Nephron progenitor cell (in vitro differentiated cells): ENCODE data around the gene HIPK1.

ENCODE experiments used
- DNase-seq: peaks from one replicate; pipeline ENCODE4 v3.0.0; 2021
- H3K27ac Mint-ChIP-seq: 2 replicates; pipeline ENCODE4 v1.8.0; 2021; ENCODE audit warnings: mild to moderate bottlenecking, moderate library complexity, mixed read lengths
- H3K27me3 Mint-ChIP-seq: 2 replicates; pipeline ENCODE4 v1.8.0; 2021; ENCODE audit warnings: mild to moderate bottlenecking, low read depth, mixed read lengths; ENCODE audit not compliant: poor library complexity
- H3K36me3 Mint-ChIP-seq: 2 replicates; pipeline ENCODE4 v1.8.0; 2021; ENCODE audit warnings: low read depth, mixed read lengths
- H3K4me1 Mint-ChIP-seq: 2 replicates; pipeline ENCODE4 v1.8.0; 2021; ENCODE audit warnings: mixed read lengths
- H3K4me3 Mint-ChIP-seq: 2 replicates; pipeline ENCODE4 v1.8.0; 2021; ENCODE audit warnings: mild to moderate bottlenecking, moderate library complexity, mixed read lengths
- H3K9me3 Mint-ChIP-seq: 2 replicates; pipeline ENCODE4 v1.8.0; 2021; ENCODE audit warnings: mild to moderate bottlenecking, moderate library complexity, mixed read lengths
- CTCF ChIP-seq: fragments of 200-600 bp; sonication (generic); IDR thresholded peaks from 2 replicates; pipeline ENCODE4 v1.5.0; 2021; ENCODE audit warnings: antibody characterized with exemption

Gene HIPK1

GRCh38 chr1:113958691-113959090 lies 29.6 kb downstream of the HIPK1 start:
- Mint-ChIP-seq H3K27ac (no peak overlapping the region), H3K4me1 (peaks cover 2% of the 10 kb centered on the region), H3K36me3 (peaks cover 65% of the 10 kb centered on the region), H3K4me3 (no peak overlapping the region), H3K9me3 (no peaks in the 10 kb centered on the region), H3K27me3 (no peaks in the 10 kb centered on the region)
- TF ChIP-seq CTCF = no peak
- no peak for DNase-seq

- Mint-ChIP-seq H3K4me1 (peaks cover 7% of the 10 kb centered on the region), H3K27ac (peak overlapping the region; percentile 60), H3K36me3 (peaks cover 74% of the 10 kb centered on the region), H3K27me3 (no peaks in the 10 kb centered on the region), H3K9me3 (peaks cover 5% of the 10 kb centered on the region), H3K4me3 (no peak overlapping the region)
- TF ChIP-seq CTCF = no peak
- no peak for DNase-seq
Observed at GRCh38 chr1:113963281-113963906, 34.3 kb downstream of the HIPK1 start.

- no peak for TF ChIP-seq CTCF
- peaks cover 86% of the 10 kb centered on the region for H3K36me3 Mint-ChIP-seq
- no peaks in the 10 kb centered on the region for H3K27me3 Mint-ChIP-seq
- DNase-seq = no peak
- H3K27ac Mint-ChIP-seq = no peak overlapping the region
- peaks cover 5% of the 10 kb centered on the region for H3K9me3 Mint-ChIP-seq
- peaks cover 7% of the 10 kb centered on the region for H3K4me1 Mint-ChIP-seq
- no peak overlapping the region for H3K4me3 Mint-ChIP-seq
Observed at GRCh38 chr1:113965703-113966412, 36.7 kb downstream of the HIPK1 start.

GRCh38 chr1:113972954-113973353 lies 43.8 kb downstream of the HIPK1 start:
- Mint-ChIP-seq H3K36me3 (peaks cover 60% of the 10 kb centered on the region), H3K4me1 (peaks cover 33% of the 10 kb centered on the region), H3K4me3 (no peak overlapping the region), H3K9me3 (no peaks in the 10 kb centered on the region), H3K27me3 (no peaks in the 10 kb centered on the region), H3K27ac (no peak overlapping the region)
- TF ChIP-seq CTCF = no peak
- no peak for DNase-seq

GRCh38 chr1:113975211-113975895 lies 46.2 kb downstream of the HIPK1 start:
- Mint-ChIP-seq H3K9me3 (no peaks in the 10 kb centered on the region), H3K4me3 (no peak overlapping the region), H3K36me3 (peaks cover 39% of the 10 kb centered on the region), H3K27me3 (no peaks in the 10 kb centered on the region), H3K27ac (peak overlapping the region; percentile 88), H3K4me1 (peaks cover 57% of the 10 kb centered on the region)
- DNase-seq = no peak
- TF ChIP-seq CTCF = no peak
